DMS53 (cell line): ENCODE measurements around the gene ZNF43.
A peak's percentile ranks its signal among the peaks of the same experiment; 100 is the strongest.
"Not testable (repeated sequence)": the region's sequence is repeated elsewhere in the genome, so short reads cannot be mapped to it uniquely, and the experiment has no call there.

ENCODE experiments used
- DNase-seq: peaks from one replicate; lab custom pipeline; 2025; lab: John Stamatoyannopoulos, UW

Gene ZNF43

DNA sequence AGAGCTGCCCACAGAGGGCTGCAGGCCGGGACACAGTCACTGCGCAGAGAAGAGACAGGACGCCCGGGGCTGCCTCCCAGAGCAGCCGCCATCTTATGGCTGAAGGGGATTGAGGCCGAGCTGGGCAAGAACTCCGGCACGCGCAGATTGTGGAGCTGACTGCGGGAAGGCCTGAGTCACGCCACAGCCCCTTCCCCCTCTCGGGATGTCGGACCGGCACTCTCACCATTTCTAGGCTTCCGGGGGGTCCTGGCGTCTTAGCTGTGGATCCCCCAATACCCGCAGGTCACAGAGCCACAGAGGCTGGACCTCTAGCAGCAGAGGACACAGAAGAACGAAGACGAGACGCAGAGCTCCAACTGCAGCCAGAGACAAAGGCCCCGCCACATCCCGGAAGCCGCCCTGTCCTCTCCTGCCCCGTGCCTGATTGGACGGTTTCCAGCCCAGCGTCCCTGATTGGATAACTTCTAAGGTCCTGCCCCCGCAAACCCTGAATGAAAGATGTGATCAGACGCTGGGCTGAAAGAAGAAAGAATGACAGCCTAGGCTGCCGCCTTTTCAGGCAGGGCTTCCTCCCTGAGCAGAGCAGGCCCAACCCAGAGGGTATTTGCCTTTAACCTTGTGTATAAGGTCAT, at the start of gene ZNF43:
TSS of gene ZNF43 (minus strand) at position 373 of the 635 bp plus-strand sequence. CDS start at position 229, 144 bp downstream.
- peak; percentile 97 for DNase-seq

DNA sequence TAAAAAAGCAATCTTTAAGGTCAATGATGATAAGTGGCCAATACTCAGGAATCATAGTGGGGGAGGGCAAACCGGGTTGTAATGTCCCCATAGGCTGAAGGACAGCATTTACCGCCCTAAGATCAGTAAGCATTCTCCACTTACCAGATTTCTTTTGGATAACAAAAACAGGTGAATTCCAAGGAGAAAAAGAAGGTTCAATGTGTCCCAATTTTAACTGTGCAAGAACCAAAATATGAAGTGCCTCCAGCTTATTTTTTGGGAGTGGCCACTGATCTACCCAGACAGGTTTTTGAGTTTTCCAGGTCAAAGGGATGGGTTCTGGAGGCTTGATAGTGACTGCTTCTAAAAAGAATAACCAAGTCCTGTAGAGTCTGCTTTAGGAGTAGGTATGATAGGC, 49.5 kb upstream of the ZNF43 start:
- not testable (repeated sequence) for DNase-seq

DNA sequence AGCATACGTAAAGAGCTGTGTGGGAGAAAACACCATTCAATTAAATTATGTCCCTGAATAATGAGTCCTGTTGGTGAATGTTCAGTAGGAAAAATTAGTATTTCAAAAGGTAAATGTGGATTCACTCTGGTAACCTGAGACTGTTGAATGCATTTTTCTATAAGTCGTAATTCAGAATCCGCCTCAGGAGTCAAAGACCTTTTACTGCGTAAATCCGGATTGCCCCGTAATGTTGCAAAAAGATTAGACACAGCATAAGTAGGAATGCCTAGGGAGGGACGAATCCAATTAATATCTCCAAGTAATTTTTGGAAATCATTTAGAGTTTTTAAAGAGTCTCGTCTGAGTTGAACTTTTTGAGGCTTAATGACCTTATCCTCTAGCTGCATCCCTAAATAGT, 48.8 kb upstream of the ZNF43 start:
- DNase-seq = not testable (repeated sequence)

DNA sequence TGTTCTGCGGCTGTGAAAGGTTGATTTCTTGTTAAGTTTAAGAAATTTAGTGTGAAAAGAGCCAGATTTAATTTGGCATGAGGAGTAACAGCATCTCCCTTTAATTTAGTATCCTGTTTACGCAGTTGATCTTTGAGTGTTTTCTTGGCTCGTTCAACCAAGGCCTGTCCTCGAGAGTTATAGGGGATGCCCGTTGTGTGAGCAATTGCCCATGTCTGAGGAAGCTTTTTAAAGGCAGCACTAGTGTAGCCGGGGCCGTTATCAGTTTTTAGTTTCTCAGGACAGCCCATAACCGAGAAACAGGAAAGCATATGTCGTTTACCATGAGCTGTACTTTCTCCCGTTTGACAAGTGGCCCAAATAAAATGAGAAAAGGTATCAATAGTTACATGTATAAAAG, 47.5 kb upstream of the ZNF43 start:
- DNase-seq = no peak

DNA sequence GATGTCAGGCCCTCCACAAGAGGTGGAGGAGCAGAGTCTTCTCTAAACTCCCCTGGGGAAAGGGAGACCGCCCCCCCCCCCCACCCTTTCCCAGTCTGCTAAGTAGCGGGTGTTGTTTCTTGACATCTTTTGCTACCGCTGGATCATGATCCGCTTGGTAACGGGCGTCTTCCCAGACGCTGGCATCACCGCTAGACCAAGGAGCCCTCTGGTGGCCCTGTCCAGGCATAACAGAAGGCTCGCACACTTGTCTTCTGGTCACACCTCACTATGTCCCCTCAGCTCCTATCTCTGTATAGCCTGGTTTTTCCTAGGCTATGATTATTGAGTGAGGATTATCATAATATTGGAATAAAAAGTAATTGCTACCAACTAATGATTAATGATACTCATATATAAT, 44.8 kb upstream of the ZNF43 start:
- peak; percentile 38 for DNase-seq

DNA sequence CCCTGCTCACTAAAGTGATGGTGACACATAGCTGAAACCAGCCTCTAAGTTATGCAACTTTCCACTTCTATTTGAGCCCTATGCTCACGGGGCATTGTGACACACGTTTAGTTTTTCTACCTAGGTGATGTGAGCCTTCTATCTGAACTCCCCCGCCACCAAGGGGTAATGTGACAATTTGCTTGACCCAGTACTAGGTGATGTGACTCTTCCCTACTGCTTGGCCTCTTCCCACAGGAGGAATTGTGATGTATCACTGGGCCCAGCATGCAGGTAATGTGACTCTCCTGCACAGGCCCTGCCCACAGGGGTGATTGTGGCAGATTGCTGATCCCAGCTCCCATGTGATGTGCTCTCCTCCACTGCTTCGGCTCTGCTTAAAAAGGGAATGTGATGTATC, 42.7 kb upstream of the ZNF43 start:
- DNase-seq = no peak

DNA sequence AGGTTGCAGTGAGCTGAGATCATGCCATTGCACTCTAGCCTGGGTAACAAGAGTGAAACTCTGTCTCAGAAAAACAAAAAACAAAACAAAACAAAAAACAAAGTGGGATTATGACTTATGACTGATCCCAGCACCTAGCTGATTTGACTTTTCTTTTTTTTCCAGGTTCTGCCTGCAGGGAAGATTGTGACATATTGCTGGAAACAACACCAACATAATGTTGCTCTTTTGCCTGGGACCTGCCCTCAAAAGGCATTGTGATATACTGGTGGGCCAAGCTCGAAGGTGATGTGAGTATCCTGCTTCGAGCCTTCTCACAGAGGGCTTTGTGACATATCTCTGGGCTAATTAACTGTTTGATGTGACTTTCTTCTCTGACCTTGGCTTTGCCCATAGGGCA, 42.0 kb upstream of the ZNF43 start:
- DNase-seq = no peak

DNA sequence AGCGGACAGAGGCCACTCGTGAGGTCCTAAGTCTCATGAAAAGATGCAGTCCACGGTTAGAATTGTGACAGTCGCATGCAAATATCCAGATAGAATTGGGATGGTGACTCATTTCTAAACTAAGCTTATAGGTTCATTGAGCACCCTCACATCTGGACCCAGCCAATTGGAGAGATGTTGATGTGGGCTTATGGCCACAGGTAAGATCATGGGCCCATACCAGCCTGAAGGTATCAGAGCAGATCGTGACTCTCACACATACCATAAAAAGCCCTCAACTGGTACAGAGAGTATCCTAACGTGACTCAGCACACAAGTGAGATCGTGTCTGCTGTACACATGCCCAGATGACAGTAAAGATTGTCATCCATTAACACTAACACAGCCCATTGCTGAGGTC, 40.6 kb upstream of the ZNF43 start:
- DNase-seq = not testable (repeated sequence)

DNA sequence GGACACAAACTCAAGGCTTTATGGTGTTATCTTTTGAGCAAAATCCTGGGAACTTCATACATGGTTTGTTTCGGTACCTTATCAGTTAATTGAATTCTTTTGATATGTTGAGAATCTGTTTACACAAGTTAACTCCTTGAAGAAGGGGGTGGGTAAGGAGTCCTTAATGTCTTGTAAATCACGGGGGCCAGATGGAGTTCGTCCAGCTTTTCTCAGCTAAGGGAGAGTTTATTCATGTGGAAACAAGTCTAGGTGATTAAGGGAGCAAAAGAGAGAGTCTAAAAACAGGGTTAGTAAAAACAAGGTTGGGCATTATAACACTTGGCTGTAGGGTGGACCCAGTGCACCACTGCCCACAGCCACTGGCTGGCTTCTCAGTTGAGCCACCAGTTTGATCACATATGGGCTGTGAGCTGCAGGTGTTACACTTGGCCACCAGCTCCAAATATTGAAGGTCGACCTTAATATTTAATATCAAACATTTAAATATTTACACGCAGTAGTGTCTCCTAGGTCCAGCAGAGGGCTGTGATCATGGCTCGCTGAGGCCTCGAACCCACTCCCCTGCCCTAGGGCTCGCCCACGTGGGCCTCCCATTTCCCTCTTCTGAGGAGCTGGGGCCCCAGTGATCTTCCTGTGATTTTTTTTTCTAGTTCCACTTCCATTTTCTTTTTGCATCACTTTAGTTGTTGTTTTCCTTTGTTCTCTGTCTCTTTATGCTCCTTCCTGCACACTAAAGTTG, 21.0 kb upstream of the ZNF43 start:
- DNase-seq = no peak

DNA sequence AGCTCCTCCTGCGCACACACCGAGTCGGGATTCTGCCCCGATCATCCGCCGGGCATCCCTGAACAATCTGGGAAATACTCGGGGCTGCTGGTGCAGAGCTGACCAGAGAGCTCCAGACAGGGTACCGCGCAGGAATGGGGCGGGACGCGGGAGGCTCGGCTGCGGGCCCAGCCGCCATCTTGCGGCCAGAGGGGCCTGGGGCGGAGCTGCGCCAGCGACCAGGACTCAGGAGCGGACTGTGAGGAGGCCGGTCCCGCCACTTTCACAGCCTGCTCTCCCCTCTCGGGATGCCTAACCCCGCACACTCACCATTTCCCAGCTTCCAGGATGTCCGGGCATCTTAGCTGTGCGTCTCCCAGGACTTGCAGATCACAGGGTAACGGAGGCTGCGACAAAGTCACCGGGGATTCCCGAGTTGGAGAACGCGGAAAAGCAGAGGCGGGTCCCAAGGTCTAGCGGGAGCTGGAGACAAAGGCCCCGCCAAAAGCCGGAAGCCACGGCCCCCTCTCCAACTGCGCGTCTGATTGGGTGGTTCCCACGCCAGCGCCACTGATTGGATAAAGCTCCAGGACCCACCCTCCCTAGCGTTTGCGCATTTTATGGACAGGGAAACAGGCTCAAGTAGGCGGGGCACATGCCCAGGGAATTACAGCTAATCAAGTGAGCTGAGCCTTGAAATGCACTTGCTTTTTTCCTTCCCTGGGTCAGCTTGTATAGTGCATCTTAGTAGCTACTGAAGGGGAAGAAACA, 15.8 kb upstream of the ZNF43 start:
- DNase-seq = peak; percentile 97

DNA sequence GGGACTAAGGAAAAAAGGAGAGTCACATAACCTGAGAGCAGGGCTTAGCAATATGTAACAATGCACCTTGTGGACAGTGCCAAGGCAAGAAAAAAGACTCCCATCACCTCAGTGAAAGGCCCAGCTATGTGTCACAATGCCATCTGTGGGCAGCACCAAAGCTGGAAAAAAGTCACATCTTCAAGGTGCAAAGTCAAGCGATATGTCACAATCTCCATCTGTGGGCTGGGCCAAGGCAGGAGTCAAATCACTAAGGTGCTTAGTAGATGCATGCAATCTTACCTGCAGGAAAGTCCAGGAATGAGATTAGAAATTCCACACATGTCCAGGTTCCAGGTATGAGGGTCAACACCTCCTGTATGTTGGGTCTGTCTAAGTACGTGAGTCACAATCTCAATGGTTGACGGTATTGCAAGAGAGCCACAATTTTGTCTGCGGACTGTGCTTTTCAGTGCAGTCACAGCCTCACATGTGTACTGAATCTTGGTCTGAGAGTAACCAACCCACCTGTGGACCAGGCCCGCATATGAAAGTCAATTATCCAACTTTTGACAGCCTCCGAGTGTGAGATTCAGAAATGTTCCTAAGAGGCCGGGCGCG, 14.8 kb upstream of the ZNF43 start:
- DNase-seq = peak; percentile 5

DNA sequence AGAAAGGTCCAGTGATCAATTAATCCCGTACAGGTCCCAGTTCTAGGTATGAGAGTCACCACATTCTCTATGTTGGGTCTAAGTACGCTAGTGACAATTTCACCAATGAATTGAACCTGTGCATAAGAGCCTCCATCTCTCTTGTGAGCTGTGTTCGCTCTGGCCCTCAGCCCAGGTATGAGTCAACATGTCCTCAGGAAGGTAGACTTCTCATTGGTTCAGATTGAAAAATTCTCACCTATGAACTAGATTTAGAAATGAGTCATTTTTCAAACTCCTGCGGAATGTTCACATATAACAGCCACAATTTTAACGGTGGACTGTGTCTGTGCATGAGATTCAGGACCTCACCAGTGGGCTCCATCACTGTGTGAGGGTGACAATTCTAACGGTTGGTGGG, 12.7 kb upstream of the ZNF43 start:
- DNase-seq = peak; percentile 79

DNA sequence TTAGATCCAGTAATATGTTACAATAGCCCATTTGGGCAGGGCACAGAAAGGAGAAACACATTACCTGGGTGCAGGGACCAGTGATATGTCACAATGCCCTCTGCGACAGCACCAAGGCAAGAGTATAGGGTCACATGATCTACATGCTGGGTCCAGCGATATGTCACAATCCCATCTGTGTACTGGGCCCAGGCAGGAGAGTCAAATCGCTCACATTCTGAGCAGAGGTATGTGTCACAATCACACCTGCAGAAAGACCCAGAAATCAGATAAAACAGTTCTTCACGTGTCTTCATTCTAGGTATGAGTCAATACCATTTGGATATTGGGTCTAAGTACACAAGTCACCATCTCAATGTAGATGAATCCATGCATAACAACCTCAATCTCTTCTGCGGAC, 7.1 kb upstream of the ZNF43 start:
- no peak for DNase-seq

DNA sequence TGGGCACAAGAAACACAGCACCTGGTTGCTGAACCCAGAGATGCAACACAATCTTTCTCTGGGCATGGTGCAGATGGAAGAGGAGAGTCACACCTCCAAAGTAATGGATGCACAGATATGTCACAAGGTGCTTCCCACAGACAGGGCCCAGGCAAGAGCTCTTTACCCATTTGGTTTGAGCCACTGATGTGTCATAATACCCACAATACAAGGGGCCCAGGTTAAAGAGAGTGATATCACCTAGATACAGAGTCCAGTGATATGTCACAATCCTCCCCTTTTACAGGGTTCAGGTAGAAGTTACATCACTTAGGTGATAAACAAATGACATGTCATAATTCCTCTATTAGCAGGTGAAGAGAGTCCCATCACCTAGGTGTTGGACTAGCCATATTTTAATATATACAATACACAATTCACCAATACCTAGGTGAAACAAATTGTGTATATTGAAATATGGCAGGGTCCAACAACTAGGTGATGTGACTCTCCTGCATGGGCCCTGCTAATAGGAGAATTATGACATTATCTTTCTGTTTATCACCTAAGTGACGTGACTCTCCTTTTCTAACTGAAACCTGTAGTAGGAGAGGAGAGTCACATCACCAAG, 5.6 kb upstream of the ZNF43 start:
- DNase-seq = peak; percentile 4

DNA sequence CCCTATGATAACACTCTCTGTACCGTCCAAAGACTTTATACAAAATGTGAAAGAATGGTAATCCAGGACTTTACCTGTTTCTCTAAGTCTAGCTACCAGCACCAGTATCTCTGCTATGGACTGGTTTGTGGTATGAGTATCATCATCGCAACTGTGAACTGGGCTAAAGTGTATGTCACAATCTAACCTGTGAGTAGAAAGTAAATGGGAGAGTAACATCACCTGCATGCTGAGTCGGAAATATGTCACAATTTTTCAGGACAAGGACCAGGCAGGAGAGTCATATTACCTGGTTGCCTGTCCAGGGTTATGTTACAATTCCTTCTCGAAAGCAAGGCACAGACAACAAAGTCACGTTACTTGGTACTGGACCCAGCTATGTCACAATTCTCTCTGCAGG, 5.1 kb upstream of the ZNF43 start:
- DNase-seq = no peak

DNA sequence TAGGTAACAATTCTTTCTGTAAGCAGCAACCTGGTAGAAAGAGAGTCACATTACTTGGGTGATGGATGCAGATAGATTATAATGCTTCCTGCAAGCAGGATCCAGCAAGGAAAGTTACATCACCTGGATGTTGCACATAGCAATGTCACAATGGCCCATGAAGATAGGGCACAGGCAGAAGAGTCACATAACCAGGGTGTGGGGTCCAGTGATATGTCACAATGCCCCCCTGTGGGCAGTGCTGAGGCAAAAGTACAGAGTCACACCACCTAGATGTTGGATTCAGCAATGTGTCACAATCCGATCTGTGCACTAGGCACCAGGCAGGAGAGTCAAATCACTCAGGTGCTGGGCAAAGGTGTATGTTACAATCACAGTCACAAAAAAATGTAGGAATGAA, 4.0 kb upstream of the ZNF43 start:
- DNase-seq = no peak

DNA sequence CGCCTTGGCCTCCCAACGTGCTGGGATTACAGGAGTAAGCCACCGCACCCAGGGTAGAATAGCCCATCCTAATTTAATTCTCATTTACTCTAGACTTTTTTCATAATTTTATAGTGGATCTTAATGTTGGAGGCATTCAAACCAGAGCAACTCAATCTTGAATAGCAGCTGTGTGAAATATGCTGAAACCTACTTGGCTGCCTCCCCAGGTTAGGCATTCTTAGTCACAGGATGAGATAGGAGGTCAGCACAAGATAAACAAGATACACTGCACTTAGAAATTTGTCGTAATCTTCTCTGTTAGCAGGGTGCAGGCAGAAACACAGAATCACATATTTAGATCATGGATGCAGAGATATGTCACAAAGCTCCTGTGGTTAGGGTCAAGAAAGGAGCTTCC, 2.7 kb upstream of the ZNF43 start:
- DNase-seq = no peak

DNA sequence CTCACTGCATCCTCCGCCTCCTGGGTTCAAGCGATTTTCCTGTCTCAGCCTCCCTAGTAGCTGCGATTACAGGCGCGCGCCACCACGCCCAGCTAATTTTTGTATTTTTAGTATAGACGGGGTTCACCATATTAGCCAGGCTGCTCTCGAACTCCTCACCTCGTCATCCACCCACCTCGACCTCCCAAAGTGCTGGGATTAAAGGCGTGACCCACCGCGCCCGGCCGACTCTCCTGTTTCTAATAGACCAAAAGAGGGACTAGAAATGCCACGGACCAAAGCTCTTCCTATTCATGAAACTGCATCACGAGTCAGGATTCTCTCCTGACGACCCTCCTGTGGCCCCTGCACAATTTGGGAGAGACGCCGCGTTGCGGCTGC, 563 bp downstream of the ZNF43 start:
- DNase-seq = no peak

DNA sequence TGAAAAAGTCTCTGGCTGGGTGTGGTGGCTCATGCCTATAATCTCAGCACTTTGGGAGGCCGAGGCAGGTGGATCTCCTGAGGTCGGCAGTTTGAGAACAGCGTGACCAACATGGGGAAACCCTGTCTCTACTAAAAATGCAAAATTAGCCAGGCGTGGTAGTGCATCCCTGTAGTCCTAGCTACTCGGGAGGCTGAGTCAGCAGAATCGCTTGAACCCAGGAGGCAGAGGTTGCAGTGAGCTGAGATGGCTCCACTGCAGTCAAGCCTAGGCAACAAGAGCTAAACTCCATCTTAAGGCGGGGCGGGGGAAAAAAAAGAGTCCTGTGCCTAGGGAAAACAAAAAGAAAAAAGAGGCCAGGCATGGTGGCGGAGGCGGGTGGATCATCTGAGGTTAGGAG, 2.2 kb downstream of the ZNF43 start:
- no peak for DNase-seq

DNA sequence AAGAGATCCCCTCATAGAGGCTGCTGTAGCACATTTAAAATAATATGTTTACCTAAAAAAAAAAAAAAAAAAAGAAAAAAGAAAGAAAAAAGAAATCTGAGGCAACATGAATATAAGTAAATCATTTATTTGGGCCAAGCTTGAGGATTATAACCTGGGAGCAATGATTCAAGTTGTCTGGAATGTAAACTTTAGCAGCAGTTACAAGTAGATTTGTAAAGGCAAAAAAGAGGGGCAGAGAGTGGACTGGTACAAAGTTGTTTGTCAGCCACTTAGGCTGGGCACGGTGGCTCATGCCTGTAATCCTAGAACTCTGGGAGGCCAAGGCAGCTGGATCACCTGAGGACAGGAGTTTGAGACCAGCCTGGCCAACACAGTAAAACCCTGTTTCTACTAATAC, 11.3 kb downstream of the ZNF43 start:
- no peak for DNase-seq

DNA sequence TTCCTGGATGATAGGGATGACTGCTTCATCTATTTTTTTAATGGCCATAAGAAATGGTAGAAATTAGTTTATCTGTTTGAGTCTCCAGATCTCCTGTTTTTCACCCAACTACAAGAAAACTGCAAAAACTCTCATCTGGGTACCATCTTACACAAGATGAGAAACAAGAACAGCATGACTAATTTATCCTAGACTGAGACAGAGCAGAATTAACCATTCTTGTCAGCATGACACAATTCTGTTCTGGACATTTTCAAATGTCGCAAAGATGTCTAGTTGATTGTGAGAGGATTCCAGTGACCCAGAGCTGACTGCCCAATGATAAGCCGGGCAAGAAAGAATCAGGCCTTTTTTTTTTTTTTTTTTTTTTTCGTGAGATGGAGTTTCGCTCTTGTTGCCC, 12.8 kb downstream of the ZNF43 start:
- DNase-seq = no peak

DNA sequence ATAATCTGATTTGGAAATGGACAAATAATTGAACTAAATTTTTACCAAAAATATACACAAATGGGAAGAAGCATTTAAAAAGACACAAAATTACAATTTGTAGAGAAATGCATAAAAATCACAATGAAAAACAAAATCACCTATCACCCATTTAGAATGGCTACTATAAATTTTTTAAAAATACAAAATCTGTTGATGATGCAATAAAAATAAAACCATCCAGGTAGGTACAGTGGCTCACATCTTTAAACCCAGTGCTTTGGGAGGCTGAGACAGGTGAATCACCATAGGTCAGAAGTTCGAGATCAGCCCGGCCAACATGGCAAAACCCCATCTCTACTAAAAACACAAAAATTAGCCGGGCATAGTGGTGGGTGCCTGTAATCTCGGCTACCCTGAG, 23.5 kb downstream of the ZNF43 start:
- DNase-seq = no peak
